Naive B cell (primary cell): ENCODE data around the gene ADAMTS3. TPM values are rescaled to one million over a fixed set of nuclear protein-coding genes. Genes with fewer than 3 reads are reported as not detected.
A peak's percentile ranks its signal among the peaks of the same experiment; 100 is the strongest.

Experiments
- ATAC-seq, 2 donors: fragments of 150-1000 bp; cut with Tn5 transposase; 2 replicates each; pipeline ENCODE4 v1.10.0; 2021; ENCODE audit warnings: low read depth in 2 of 2, mild to moderate bottlenecking in 2 of 2, moderate library complexity in 2 of 2
- DNase-seq: peaks from one replicate; pipeline ENCODE4 v3.0.0; 2022
- H3K27ac Mint-ChIP-seq, 6 donors: one replicate each; pipeline ENCODE4 v1.8.0; 2020 to 2022; ENCODE audit warnings: mild to moderate bottlenecking in 6 of 6, mixed read lengths in 6 of 6, moderate library complexity in 5 of 6, inconsistent platforms in 2 of 6
- H3K27me3 Mint-ChIP-seq, 3 donors: one replicate each; pipeline ENCODE4 v1.8.0; 2021 to 2022; ENCODE audit warnings: mixed read lengths in 3 of 3, mild to moderate bottlenecking in 1 of 3
- H3K36me3 Mint-ChIP-seq, 2 donors: one replicate each; pipeline ENCODE4 v1.8.0; 2020 to 2022; ENCODE audit warnings: mixed read lengths in 2 of 2, inconsistent platforms in 1 of 2, mild to moderate bottlenecking in 1 of 2
- H3K4me1 Mint-ChIP-seq, 3 donors: one replicate each; pipeline ENCODE4 v1.8.0; 2020 to 2022; ENCODE audit warnings: mixed read lengths in 3 of 3, inconsistent platforms in 1 of 3, mild to moderate bottlenecking in 1 of 3, moderate library complexity in 1 of 3
- H3K4me3 Mint-ChIP-seq, 8 donors: one replicate each; pipeline ENCODE4 v1.8.0; 2020 to 2022; ENCODE audit warnings: mild to moderate bottlenecking in 8 of 8, mixed read lengths in 8 of 8, moderate library complexity in 8 of 8, inconsistent platforms in 2 of 8
- H3K9me3 Mint-ChIP-seq, 7 donors: one replicate each; pipeline ENCODE4 v1.8.0; 2020 to 2022; ENCODE audit warnings: mixed read lengths in 7 of 7, mild to moderate bottlenecking in 5 of 7, inconsistent platforms in 2 of 7, moderate library complexity in 1 of 7
- polyA plus RNA-seq, 6 donors: library from polyadenylated mRNA; unstranded; fragments of 300-500 nt; fragmentation: Illumina TruSeq; gene quantifications; one replicate each; pipeline ENCODE4 v1.2.3, GENCODE V29; 2021; ENCODE audit warnings: low read depth in 6 of 6

Gene ADAMTS3
- polyA plus RNA-seq, 6 donors from 2014 or later = not detected

DNA sequence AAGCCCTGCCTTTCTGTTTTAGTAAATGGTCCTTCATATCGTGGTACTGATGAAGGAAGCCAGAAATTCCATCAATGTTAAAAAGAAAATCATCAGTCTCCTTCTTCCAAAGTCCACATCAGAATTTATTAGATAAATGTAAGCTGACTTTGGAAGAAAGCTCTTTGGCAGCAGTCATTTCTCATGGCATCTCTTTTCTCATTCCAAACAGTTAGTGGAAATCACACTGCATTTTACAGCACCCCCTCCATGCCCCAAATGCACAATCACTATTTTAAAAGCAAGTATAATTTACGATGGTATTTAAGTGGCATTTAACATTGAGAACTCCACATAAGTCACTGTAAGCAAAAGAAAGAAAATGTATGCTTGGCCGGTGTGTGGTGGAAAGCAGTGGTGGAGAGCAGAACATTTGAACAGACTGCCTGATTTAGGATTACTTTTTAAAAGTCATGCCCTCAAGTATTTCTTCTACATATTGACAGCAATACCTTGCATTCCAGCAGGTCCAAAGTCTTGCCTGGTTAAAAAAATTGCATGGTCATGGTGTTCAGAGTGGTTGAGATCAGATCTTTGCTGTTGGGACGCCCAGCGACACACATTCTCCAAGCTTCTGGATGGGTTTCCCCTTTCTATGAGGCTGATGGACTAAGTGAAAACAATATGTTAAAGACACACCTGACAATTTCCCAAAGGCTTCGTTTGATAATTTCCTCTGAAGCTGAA is 248.6 kb downstream of the ADAMTS3 start:
- DNase-seq (no peak), ATAC-seq (no peak)
- no peaks in the 10 kb centered on the region for H3K9me3 Mint-ChIP-seq
- no peaks in the 10 kb centered on the region for H3K4me1 Mint-ChIP-seq
- no peak overlapping the region for H3K27ac Mint-ChIP-seq
- H3K4me3 Mint-ChIP-seq = no peak overlapping the region
- peaks cover 0 to 8% (median 6%) of the 10 kb centered on the region in 3 donors for H3K27me3 Mint-ChIP-seq
- H3K36me3 Mint-ChIP-seq = no peaks in the 10 kb centered on the region

GRCh38 chr4:72319601-72320021 is 249.4 kb downstream of the ADAMTS3 start:
- H3K27me3 Mint-ChIP-seq = peaks cover 0 to 8% (median 6%) of the 10 kb centered on the region in 3 donors
- no peak overlapping the region for H3K27ac Mint-ChIP-seq
- H3K36me3 Mint-ChIP-seq = no peaks in the 10 kb centered on the region
- no peaks in the 10 kb centered on the region for H3K4me1 Mint-ChIP-seq
- ATAC-seq = no peak
- H3K4me3 Mint-ChIP-seq = no peak overlapping the region
- no peak for DNase-seq
- no peaks in the 10 kb centered on the region for H3K9me3 Mint-ChIP-seq

GRCh38 chr4:72318421-72319170 is 250.4 kb downstream of the ADAMTS3 start:
- no peak overlapping the region for H3K4me3 Mint-ChIP-seq

DNA sequence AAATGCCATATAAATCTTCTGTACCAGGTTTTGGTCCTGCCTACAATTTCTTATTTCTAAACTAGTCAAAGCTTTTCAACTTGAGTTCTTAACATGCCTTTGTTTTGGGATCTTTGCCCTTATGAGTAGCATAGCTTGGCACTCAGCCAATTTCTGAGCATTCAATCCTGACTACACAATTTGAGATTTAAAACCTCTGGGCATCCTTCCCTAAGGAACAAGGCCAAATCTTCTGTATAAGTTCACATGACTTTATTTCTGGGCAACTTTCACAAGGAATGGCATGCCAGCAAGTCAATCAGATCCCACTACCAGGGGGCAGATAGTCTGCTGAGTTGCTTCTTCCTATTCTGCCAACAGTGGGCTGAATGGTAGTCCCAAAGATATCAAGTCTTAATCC is 254.2 kb downstream of the ADAMTS3 start:
- no peak for DNase-seq

More at GRCh38 chr4:72318421-72319170, 250.4 kb downstream of the ADAMTS3 start:
- peak overlapping the region in 1 of 6 donors; percentile 16 for H3K27ac Mint-ChIP-seq
- H3K36me3 Mint-ChIP-seq = no peaks in the 10 kb centered on the region
- peaks cover 0 to 8% (median 6%) of the 10 kb centered on the region in 3 donors for H3K27me3 Mint-ChIP-seq
- H3K4me1 Mint-ChIP-seq = no peaks in the 10 kb centered on the region
- no peaks in the 10 kb centered on the region for H3K9me3 Mint-ChIP-seq
- DNase-seq (no peak), ATAC-seq (no peak)

GRCh38 chr4:72313121-72313520 is 255.9 kb downstream of the ADAMTS3 start:
- no peaks in the 10 kb centered on the region for H3K36me3 Mint-ChIP-seq
- H3K27me3 Mint-ChIP-seq = peaks cover 0 to 13% (median 8%) of the 10 kb centered on the region in 3 donors
- DNase-seq (no peak), ATAC-seq (no peak)
- no peaks in the 10 kb centered on the region for H3K9me3 Mint-ChIP-seq
- H3K27ac Mint-ChIP-seq = no peak overlapping the region
- no peaks in the 10 kb centered on the region for H3K4me1 Mint-ChIP-seq
- no peak overlapping the region for H3K4me3 Mint-ChIP-seq

More for the DNA sequence above, 254.2 kb downstream of the ADAMTS3 start:
- no peaks in the 10 kb centered on the region for H3K9me3 Mint-ChIP-seq
- peaks cover 0 to 9% (median 5%) of the 10 kb centered on the region in 3 donors for H3K27me3 Mint-ChIP-seq
- no peaks in the 10 kb centered on the region for H3K36me3 Mint-ChIP-seq
- ATAC-seq = no peak
- no peak overlapping the region for H3K27ac Mint-ChIP-seq
- no peak overlapping the region for H3K4me3 Mint-ChIP-seq
- no peaks in the 10 kb centered on the region for H3K4me1 Mint-ChIP-seq

GRCh38 chr4:72312032-72312650 is 256.9 kb downstream of the ADAMTS3 start:
- Mint-ChIP-seq H3K27me3 (peaks cover 0 to 13% (median 8%) of the 10 kb centered on the region in 3 donors), H3K4me1 (no peaks in the 10 kb centered on the region), H3K4me3 (no peak overlapping the region), H3K36me3 (no peaks in the 10 kb centered on the region), H3K27ac (no peak overlapping the region), H3K9me3 (no peaks in the 10 kb centered on the region)
- ATAC-seq (no peak), DNase-seq (no peak)

- DNase-seq = no peak
- no peaks in the 10 kb centered on the region for H3K9me3 Mint-ChIP-seq
- H3K4me3 Mint-ChIP-seq = no peak overlapping the region
- H3K27me3 Mint-ChIP-seq = peaks cover 0 to 13% (median 8%) of the 10 kb centered on the region in 3 donors
- H3K36me3 Mint-ChIP-seq = no peaks in the 10 kb centered on the region
- ATAC-seq = no peak
- no peaks in the 10 kb centered on the region for H3K4me1 Mint-ChIP-seq
- no peak overlapping the region for H3K27ac Mint-ChIP-seq
These were observed 257.7 kb downstream of the ADAMTS3 start for GRCh38 chr4:72311291-72311690.

DNA sequence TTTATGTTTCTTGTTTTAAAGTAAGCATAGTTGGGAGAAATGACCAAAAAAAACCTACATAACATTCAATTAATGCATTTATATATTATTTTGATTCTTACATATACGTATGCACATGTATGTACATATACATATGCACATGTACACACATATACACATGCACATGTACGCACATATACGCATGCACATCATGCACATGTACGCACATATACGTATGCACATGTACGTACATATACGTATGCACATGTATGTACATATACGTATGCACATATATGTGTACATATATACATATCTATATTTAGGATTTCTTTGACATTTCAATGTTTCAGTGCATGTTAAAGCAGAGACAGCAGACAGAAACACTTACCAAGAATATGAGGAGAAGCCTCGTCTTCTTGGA is 263.4 kb downstream of the ADAMTS3 start:
- Mint-ChIP-seq H3K4me3 (no peak overlapping the region), H3K27ac (no peak overlapping the region), H3K4me1 (no peaks in the 10 kb centered on the region), H3K27me3 (peaks cover 0 to 8% (median 6%) of the 10 kb centered on the region in 3 donors), H3K9me3 (no peaks in the 10 kb centered on the region), H3K36me3 (no peaks in the 10 kb centered on the region)
- ATAC-seq (no peak), DNase-seq (no peak)

DNA sequence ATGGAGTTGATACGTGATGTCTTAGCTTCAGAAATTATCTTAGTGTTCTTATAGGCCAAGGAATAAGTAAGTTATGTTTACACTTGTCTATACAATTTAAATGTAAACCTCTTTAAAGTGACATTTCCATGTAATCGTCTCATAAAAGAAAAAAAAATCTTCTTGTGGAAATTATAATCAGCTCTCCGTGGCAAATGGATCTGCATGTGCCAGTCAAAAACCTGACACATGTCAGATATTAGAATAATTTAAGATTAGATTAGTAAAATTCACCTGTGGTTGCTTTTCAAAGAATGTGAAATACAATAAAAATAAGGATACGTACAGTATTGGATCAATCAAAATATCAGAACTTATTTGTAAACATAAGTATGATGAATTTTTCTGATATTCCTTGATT is 263.9 kb downstream of the ADAMTS3 start:
- no peaks in the 10 kb centered on the region for H3K4me1 Mint-ChIP-seq
- ATAC-seq = no peak
- H3K27ac Mint-ChIP-seq = no peak overlapping the region
- no peak for DNase-seq
- no peaks in the 10 kb centered on the region for H3K9me3 Mint-ChIP-seq
- H3K4me3 Mint-ChIP-seq = no peak overlapping the region
- peaks cover 0 to 5% (median 5%) of the 10 kb centered on the region in 3 donors for H3K27me3 Mint-ChIP-seq
- H3K36me3 Mint-ChIP-seq = no peaks in the 10 kb centered on the region

DNA sequence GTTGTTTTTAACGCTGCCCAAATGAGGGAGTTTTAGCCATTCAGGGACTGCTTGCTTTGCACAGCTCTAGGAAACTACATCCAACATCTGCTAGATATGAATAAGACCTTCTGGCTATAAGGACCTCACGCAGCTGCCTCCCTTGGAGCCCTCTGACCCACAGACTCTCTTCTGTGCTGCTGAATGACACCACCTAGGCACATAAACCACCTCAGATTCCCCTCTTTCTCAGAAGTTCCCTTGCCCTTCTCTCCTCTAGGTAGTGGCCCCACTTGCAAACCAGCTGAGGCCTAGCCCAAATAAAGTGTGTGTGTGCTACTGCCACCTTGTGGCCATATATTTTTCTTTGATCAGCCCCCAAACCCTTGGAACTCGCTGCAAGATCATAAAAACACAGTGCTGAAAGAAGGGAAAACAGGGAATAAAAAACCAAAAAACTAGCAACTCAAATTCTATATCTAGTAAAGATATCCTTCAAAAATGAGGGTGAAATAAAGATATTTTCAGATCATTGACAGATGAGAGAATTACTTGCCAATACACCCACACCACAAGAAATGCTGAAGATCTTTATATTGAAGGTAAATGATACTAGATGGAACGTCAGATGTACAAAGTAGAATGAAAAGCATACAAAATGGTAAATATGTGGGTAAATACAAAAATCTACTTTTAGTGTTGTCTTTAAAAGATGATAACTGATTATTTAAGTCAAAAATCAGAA is 265.9 kb downstream of the ADAMTS3 start:
- Mint-ChIP-seq H3K4me3 (no peak overlapping the region), H3K27me3 (no peaks in the 10 kb centered on the region), H3K4me1 (no peaks in the 10 kb centered on the region), H3K36me3 (no peaks in the 10 kb centered on the region), H3K27ac (no peak overlapping the region), H3K9me3 (no peaks in the 10 kb centered on the region)
- DNase-seq = peak; percentile 29
- peak; percentile 52 to 61 for ATAC-seq

GRCh38 chr4:72301759-72302158 is 267.3 kb downstream of the ADAMTS3 start:
- H3K36me3 Mint-ChIP-seq = no peaks in the 10 kb centered on the region
- DNase-seq = no peak
- ATAC-seq = no peak
- H3K9me3 Mint-ChIP-seq = no peaks in the 10 kb centered on the region
- no peak overlapping the region for H3K4me3 Mint-ChIP-seq
- no peak overlapping the region for H3K27ac Mint-ChIP-seq
- no peaks in the 10 kb centered on the region for H3K4me1 Mint-ChIP-seq
- no peaks in the 10 kb centered on the region for H3K27me3 Mint-ChIP-seq

GRCh38 chr4:72300126-72300525 is 268.9 kb downstream of the ADAMTS3 start:
- no peaks in the 10 kb centered on the region for H3K4me1 Mint-ChIP-seq
- no peak overlapping the region for H3K4me3 Mint-ChIP-seq
- no peak for DNase-seq

GRCh38 chr4:72295966-72296557 is 273.0 kb downstream of the ADAMTS3 start:
- no peaks in the 10 kb centered on the region for H3K9me3 Mint-ChIP-seq
- ATAC-seq = no peak
- no peak overlapping the region for H3K4me3 Mint-ChIP-seq
- H3K4me1 Mint-ChIP-seq = no peaks in the 10 kb centered on the region
- DNase-seq = no peak
- H3K27me3 Mint-ChIP-seq = peaks cover 7 to 21% (median 17%) of the 10 kb centered on the region in 3 donors
- H3K36me3 Mint-ChIP-seq = no peaks in the 10 kb centered on the region
- H3K27ac Mint-ChIP-seq = peak overlapping the region in 1 of 6 donors; percentile 6

More at GRCh38 chr4:72300126-72300525, 268.9 kb downstream of the ADAMTS3 start:
- Mint-ChIP-seq H3K36me3 (no peaks in the 10 kb centered on the region), H3K9me3 (no peaks in the 10 kb centered on the region), H3K27me3 (peaks cover 0 to under 1% (median 0%) of the 10 kb centered on the region in 3 donors), H3K27ac (no peak overlapping the region)
- ATAC-seq = no peak
